NCI-H2081 (cell line): Measurements from ENCODE around the gene ZNF219.
"Not testable (repeated sequence)": the region's sequence is repeated elsewhere in the genome, so short reads cannot be mapped to it uniquely, and the experiment has no call there.

Experiments
- DNase-seq, 2 experiments: peaks; one replicate each; lab custom pipeline; 2025; lab: John Stamatoyannopoulos, UW

ZNF219 gene

GRCh38 chr14:21042918-21043317 is 55.5 kb downstream of the ZNF219 start:
- no peak for DNase-seq

DNA sequence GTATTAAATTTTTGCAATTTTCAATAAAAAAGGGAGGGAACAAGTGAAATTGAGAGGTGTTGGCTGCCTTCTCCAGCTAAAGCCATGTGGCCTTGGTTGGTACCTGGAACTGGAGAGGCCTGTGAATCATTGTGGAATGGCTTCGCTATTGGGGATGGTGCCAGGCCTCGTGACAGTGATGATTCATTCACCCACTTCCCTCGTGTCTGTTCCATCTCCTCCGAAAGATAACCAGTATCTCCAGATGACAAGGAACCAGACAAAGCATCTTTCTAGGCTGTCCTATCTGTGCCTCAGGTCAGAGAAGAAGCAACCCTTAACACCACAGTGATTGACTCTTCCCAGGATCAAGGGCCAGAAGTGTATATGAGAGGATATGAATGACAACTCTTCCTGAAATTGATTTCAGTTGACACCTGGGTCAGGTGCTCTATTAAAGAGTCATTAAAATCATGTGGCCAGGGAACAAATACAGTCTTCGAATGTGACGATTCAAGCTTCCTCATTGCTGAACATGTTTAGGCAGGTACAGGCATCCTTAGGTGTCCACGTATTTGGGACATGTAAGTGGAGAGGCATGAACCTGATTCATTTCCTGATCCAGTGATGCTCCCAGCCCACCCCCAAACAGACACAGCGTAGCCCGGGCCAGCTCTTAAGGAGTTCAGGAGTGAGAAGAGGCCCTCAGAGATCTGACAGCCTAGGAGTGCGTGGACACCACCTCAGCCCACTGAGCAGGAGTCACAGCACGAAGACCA is 56.6 kb downstream of the ZNF219 start, which contains the start of gene RNASE7:
RNASE7 (plus strand) TSS at position 687 of the 758 bp plus-strand sequence. CDS start 631 bp downstream, outside the sequence.
- DNase-seq = no peak

GRCh38 chr14:21040941-21041340 is 57.5 kb downstream of the ZNF219 start:
- not testable (repeated sequence) for DNase-seq

DNA sequence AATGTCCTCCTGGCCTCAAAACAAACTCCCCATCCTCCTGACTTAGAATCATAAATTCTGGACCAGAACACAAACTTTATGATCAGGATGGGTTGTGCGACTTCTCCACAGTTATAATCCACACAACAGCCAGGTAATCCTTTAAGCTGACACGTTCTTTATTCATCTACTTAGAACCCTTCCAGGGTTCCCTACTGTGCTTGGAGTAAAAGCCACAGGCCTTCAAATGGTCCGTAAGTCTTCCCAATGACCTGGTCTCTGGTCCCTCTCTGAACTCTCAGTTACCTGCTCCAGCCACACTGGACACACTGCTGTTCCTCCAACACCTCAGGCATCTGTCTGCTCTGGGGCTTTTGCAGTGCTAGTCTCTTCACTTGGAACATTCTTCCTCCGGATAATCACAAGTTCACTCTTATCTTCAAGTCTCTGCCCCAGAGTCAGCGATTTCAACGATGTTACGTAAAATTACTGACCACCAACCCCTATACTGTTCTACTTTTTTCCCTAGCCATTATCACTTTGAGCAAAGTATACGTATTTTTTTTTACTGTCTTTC is 58.0 kb downstream of the ZNF219 start:
- DNase-seq = no peak
